ENCODE results near the gene ATP2A3.

The ATP2A3 gene

GRCh38 chr17:3923466-3924190, 40.6 kb downstream of the ATP2A3 start:
- peaks cover 7% of the 10 kb centered on the region for H3K4me1 ChIP-seq (ENCODE audit: insufficient read depth, low read length, severe bottlenecking)
- no peaks in the 10 kb centered on the region for H3K9me3 ChIP-seq (ENCODE audit: low read length)
- H2AFZ ChIP-seq (ENCODE audit: low read length), result no peak overlapping the region
- H3K27me3 ChIP-seq (ENCODE audit: insufficient read depth, low read length), result no peaks in the 10 kb centered on the region; the same call in 1 of the 2 replicates
- H3F3A ChIP-seq (ENCODE audit: insufficient read depth, low read length), result no peaks in the 10 kb centered on the region
- TF ChIP-seq CTCF (IDR thresholded peaks at IDR 0.05; ENCODE audit: low read length), result no peak
- no peak for TF ChIP-seq EZH2 (IDR thresholded peaks at IDR 0.05; ENCODE audit: borderline replicate concordance, low read length)
- no peaks in the 10 kb centered on the region for H4K20me1 ChIP-seq (ENCODE audit: insufficient read depth, low read length)
- H3K27ac ChIP-seq (ENCODE audit: low read depth, low read length, poor library complexity, severe bottlenecking), result no peak overlapping the region
- H3K9ac ChIP-seq (ENCODE audit: low read length), result no peak overlapping the region
- H3K4me3 ChIP-seq (ENCODE audit: low read depth, low read length, poor library complexity, severe bottlenecking), result no peak overlapping the region
- H3K4me2 ChIP-seq (ENCODE audit: low read length), result no peak overlapping the region
- H3K9me2 ChIP-seq (ENCODE audit: low read depth, low read length), result no peaks in the 10 kb centered on the region
- no peaks in the 10 kb centered on the region for H3K79me2 ChIP-seq (ENCODE audit: insufficient read depth, low read length)
- peaks cover 43% of the 10 kb centered on the region for H3K36me3 ChIP-seq (ENCODE audit: insufficient read depth, low read length)

GRCh38 chr17:3922765-3923164, 41.5 kb downstream of the ATP2A3 start:
- H3K4me2 ChIP-seq (ENCODE audit: low read length), result no peak overlapping the region
- H3K36me3 ChIP-seq (ENCODE audit: insufficient read depth, low read length), result peaks cover 34% of the 10 kb centered on the region
- H3K4me1 ChIP-seq (ENCODE audit: insufficient read depth, low read length, severe bottlenecking), result peaks cover 7% of the 10 kb centered on the region
- no peak for TF ChIP-seq EZH2 (IDR thresholded peaks at IDR 0.05; ENCODE audit: borderline replicate concordance, low read length)
- TF ChIP-seq CTCF (IDR thresholded peaks at IDR 0.05; ENCODE audit: low read length), result no peak
- no peaks in the 10 kb centered on the region; the same call in 1 of the 2 replicates for H3K27me3 ChIP-seq (ENCODE audit: insufficient read depth, low read length)
- H3F3A ChIP-seq (ENCODE audit: insufficient read depth, low read length), result no peaks in the 10 kb centered on the region
- no peaks in the 10 kb centered on the region for H3K79me2 ChIP-seq (ENCODE audit: insufficient read depth, low read length)
- H3K9ac ChIP-seq (ENCODE audit: low read length), result no peak overlapping the region
- no peak overlapping the region for H2AFZ ChIP-seq (ENCODE audit: low read length)
- no peaks in the 10 kb centered on the region for H4K20me1 ChIP-seq (ENCODE audit: insufficient read depth, low read length)
- H3K27ac ChIP-seq (ENCODE audit: low read depth, low read length, poor library complexity, severe bottlenecking), result no peak overlapping the region
- no peaks in the 10 kb centered on the region for H3K9me3 ChIP-seq (ENCODE audit: low read length)
- H3K9me2 ChIP-seq (ENCODE audit: low read depth, low read length), result no peaks in the 10 kb centered on the region
- no peak overlapping the region for H3K4me3 ChIP-seq (ENCODE audit: low read depth, low read length, poor library complexity, severe bottlenecking)

GRCh38 chr17:3921502-3922319, 42.5 kb downstream of the ATP2A3 start:
- no peak overlapping the region for H3K27ac ChIP-seq (ENCODE audit: low read depth, low read length, poor library complexity, severe bottlenecking)
- H3K4me2 ChIP-seq (ENCODE audit: low read length), result no peak overlapping the region
- TF ChIP-seq CTCF (IDR thresholded peaks at IDR 0.05; ENCODE audit: low read length) (no peak), EZH2 (IDR thresholded peaks at IDR 0.05; ENCODE audit: borderline replicate concordance, low read length) (no peak)
- no peak overlapping the region for H2AFZ ChIP-seq (ENCODE audit: low read length)
- H3F3A ChIP-seq (ENCODE audit: insufficient read depth, low read length), result no peaks in the 10 kb centered on the region
- no peaks in the 10 kb centered on the region for H3K9me3 ChIP-seq (ENCODE audit: low read length)
- H3K4me3 ChIP-seq (ENCODE audit: low read depth, low read length, poor library complexity, severe bottlenecking), result no peak overlapping the region
- peaks cover 6% of the 10 kb centered on the region; the same call in 1 of the 2 replicates for H3K27me3 ChIP-seq (ENCODE audit: insufficient read depth, low read length)
- peaks cover 13% of the 10 kb centered on the region for H3K4me1 ChIP-seq (ENCODE audit: insufficient read depth, low read length, severe bottlenecking)
- peaks cover 24% of the 10 kb centered on the region for H3K36me3 ChIP-seq (ENCODE audit: insufficient read depth, low read length)
- no peaks in the 10 kb centered on the region for H3K79me2 ChIP-seq (ENCODE audit: insufficient read depth, low read length)
- H4K20me1 ChIP-seq (ENCODE audit: insufficient read depth, low read length), result no peaks in the 10 kb centered on the region
- H3K9ac ChIP-seq (ENCODE audit: low read length), result no peak overlapping the region
- no peaks in the 10 kb centered on the region for H3K9me2 ChIP-seq (ENCODE audit: low read depth, low read length)

All from OCI-LY1 (cell line).